ENCODE measurements around the gene PLIN3. TPM values are rescaled to one million over a fixed set of nuclear protein-coding genes. Genes with fewer than 3 reads are reported as not detected.

Gene PLIN3
- total and polyA plus RNA-seq, 2 of the 8 experiments (the other 6 are each of a cell fraction or from before 2014, with no cell fraction given) = 60.7 to 61.5 TPM

GRCh38 chr19:4849019-4849418, 18.4 kb downstream of the PLIN3 start (continued):
- TF ChIP-seq CBX5 (IDR thresholded peaks at IDR 0.05; ENCODE audit: low read depth, low read length) = no peak
- no peak for TF ChIP-seq CEBPB (IDR thresholded peaks at IDR 0.05; ENCODE audit: low read depth, low read length)
- TF ChIP-seq MAX (IDR thresholded peaks at IDR 0.05) = no peak
- TF ChIP-seq CTBP2 (IDR thresholded peaks at IDR 0.05; ENCODE audit: borderline replicate concordance, insufficient read depth, insufficient read length, low read length) = no peak
